Body of pancreas (tissue), 4 donors: ENCODE measurements around the gene ADIPOR2. TPM values are rescaled to one million over a fixed set of nuclear protein-coding genes. Genes with fewer than 3 reads are reported as not detected.

Experiments
- ATAC-seq: fragments of 150-250 bp; one replicate; pipeline ENCODE4 v1.9.1; 2016
- DNase-seq, 4 donors: peaks; one replicate each; pipeline ENCODE4 v3.0.0-alpha.2; 2019
- H3K27ac ChIP-seq, 4 donors: fragments of 200-600 bp; sonication (generic); 1 replicate in 3 of 4; 2 replicates in 1 of 4; pipeline versions ENCODE4 v1.5.1 to v1.6.1; 2016 to 2019; ENCODE audit warnings: mild to moderate bottlenecking in 1 of 4, mixed read lengths in 1 of 4, moderate library complexity in 1 of 4
- H3K27me3 ChIP-seq, 2 donors: fragments of 200-600 bp; sonication (generic); one replicate each; pipeline ENCODE4 v1.6.0; 2016; ENCODE audit warnings: mild to moderate bottlenecking in 1 of 2
- H3K36me3 ChIP-seq, 2 donors: fragments of 200-600 bp; sonication (generic); replicated peaks in 1 of 2; 2 replicates each; pipeline ENCODE4 v1.5.1; 2016; ENCODE audit warnings: low read depth in 2 of 2; ENCODE audit not compliant: insufficient read depth in 1 of 2
- H3K4me1 ChIP-seq: fragments of 200-600 bp; sonication (generic); one replicate; pipeline ENCODE4 v1.6.0; 2016
- H3K4me3 ChIP-seq, 2 donors: fragments of 200-600 bp; sonication (generic); 1 replicate in 1 of 2; 2 replicates in 1 of 2; pipeline ENCODE4 v1.5.1; 2016 to 2019
- H3K9me3 ChIP-seq, 3 donors: fragments of 200-600 bp; sonication (generic); 1 replicate in 2 of 3; 2 replicates in 1 of 3; pipeline ENCODE4 v1.5.1; 2016
- POLR2A ChIP-seq, 3 donors: fragments of 450-650 bp; IDR thresholded peaks; one replicate each; pipeline ENCODE4 v1.6.1; 2016; ENCODE audit warnings: antibody characterized with exemption in 3 of 3, mild to moderate bottlenecking in 2 of 3
- WGBS, 2 donors: methylation state at CpG; one replicate each; pipeline ENCODE4 v1.1.5; 2017; 5-methylcytosine and 5-hydroxymethylcytosine counted together
- intact Hi-C: fragments of 100-400 bp; cut with DNase I; formaldehyde crosslinking; loops from one replicate; pipeline ENCODE4 v1.15.1; 2023
- total RNA-seq, 2 donors: library from RNA; depleted of rRNA; stranded (reverse); fragments of >200 nt; gene quantifications; one replicate each; pipeline ENCODE4 v1.1.0, GENCODE V29; 2016
- TF ChIP-seq, protein P1 (sequence below), 7 experiments: fragments of 450-650 bp in 4 of 7; fragments of 200-600 bp in 3 of 7; sonication (generic) in 3 of 7; IDR thresholded peaks; one replicate each; pipeline ENCODE4 v1.5.1; 2016 to 2019; ENCODE audit warnings: antibody characterized with exemption in 7 of 7

ADIPOR2 gene
- total RNA-seq, 2 donors from 2014 or later: 16.8 to 20.5 TPM

DNA sequence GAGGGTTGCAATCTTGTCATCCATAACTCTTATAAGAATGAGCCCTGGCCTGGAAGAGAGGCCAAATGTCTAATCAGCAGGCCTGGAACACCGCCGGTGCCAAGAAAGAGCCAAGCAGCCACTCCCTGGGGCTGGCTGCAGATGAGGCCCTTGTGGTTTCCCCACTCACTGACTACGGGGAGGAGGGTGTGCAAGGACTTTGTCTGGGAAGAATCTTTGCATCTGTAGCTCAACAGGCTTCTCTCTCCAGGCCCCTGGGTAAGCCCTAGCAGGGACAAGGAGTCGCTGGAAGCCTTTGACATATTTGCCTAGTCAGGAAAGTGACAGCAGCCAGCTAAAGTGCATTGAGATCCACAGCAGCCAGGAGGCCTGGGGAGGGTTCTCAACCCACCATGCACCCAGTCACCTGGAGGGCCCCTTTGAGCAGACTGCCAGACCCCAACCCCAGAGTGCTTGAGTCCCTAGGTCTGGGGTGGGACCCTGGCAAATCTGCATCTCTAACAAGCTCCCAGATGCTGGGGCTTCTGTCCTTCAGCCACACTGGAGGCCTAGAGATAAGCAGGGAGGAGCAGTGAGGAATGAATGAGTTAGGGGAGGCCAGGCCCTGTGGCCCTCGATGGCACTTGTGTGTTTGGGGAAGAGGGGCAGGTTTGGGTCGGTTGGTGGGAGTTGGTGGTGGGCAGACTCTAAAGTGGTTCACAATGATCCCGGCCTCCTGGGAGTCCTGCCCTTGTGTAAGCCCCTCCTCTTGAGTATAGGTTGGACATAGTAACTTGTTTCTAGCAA, 115.6 kb downstream of the ADIPOR2 start:
- H3K4me1 ChIP-seq: no peaks in the 10 kb centered on the region
- intact Hi-C loops: loop anchor here (5.0 to 10.0 kb wide), 2 partner anchors 126 to 228 kb away; no protein-coding TSS in a partner anchor
- DNase-seq: no peak

DNA sequence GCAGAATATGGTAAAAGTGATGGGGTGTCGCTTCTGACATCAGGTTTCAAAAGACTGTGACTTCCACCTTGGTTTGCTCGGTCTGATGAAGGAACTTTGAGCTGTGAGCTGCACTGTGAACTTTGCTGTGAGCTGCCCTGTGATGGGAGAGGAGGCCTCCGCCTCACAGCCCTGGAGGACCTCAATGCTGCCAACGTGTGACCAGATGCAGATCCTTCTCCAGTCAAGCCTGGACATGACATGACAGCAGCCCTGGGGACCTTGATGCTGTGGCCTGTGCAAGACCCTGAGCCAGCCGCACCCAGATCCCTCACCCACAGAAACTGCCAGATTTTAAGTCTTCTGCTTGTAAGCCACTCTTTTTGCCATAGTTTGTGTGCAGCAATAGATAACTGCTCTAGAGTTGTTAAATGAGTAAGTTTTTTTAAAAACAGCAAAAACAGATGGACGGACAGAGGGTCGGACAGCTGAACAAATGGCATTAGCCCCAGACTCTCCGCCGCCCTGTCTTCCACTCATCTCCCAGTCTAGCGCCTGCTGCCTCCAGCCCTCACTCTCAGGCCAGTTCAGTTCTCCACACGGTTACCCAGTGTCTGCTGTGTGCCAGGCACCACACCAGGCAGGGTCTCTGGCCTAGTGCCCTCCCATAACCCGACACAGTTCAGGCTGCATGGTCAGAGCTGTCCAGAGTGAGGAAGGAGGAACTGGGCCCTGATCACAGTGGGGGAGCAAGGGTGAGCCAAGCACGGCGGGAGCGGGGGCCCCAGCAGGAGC, 116.4 kb downstream of the ADIPOR2 start:
- no peaks in the 10 kb centered on the region for H3K9me3 ChIP-seq
- 77 to 86% methylated on average over 15 of the region's 15 CpGs for WGBS, 2 donors
- no peak overlapping the region for H3K4me3 ChIP-seq
- H3K27me3 ChIP-seq: no peaks in the 10 kb centered on the region
- H3K27ac ChIP-seq: no peak overlapping the region
- no peaks in the 10 kb centered on the region for H3K4me1 ChIP-seq
- intact Hi-C loops: loop anchor here (5.0 to 10.0 kb wide), 2 partner anchors 125 to 228 kb away; no protein-coding TSS in a partner anchor
- ATAC-seq (no peak), DNase-seq (no peak)
- TF ChIP-seq POLR2A (IDR thresholded peaks at IDR 0.05): no peak
- TF ChIP-seq, protein P1, sequence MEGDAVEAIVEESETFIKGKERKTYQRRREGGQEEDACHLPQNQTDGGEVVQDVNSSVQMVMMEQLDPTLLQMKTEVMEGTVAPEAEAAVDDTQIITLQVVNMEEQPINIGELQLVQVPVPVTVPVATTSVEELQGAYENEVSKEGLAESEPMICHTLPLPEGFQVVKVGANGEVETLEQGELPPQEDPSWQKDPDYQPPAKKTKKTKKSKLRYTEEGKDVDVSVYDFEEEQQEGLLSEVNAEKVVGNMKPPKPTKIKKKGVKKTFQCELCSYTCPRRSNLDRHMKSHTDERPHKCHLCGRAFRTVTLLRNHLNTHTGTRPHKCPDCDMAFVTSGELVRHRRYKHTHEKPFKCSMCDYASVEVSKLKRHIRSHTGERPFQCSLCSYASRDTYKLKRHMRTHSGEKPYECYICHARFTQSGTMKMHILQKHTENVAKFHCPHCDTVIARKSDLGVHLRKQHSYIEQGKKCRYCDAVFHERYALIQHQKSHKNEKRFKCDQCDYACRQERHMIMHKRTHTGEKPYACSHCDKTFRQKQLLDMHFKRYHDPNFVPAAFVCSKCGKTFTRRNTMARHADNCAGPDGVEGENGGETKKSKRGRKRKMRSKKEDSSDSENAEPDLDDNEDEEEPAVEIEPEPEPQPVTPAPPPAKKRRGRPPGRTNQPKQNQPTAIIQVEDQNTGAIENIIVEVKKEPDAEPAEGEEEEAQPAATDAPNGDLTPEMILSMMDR (IDR thresholded peaks at IDR 0.05): no peak
- H3K36me3 ChIP-seq: no peaks in the 10 kb centered on the region

More for the DNA sequence above, 115.6 kb downstream of the ADIPOR2 start:
- H3K4me3 ChIP-seq: no peak overlapping the region
- H3K27ac ChIP-seq: no peak overlapping the region
- TF ChIP-seq, protein P1 (IDR thresholded peaks at IDR 0.05): no peak
- TF ChIP-seq POLR2A (IDR thresholded peaks at IDR 0.05): no peak
- no peaks in the 10 kb centered on the region for H3K9me3 ChIP-seq
- no peaks in the 10 kb centered on the region for H3K36me3 ChIP-seq
- H3K27me3 ChIP-seq: no peaks in the 10 kb centered on the region
- WGBS, 2 donors: 39 to 61% methylated on average over 5 to 7 of the region's 7 CpGs
- ATAC-seq: no peak

DNA sequence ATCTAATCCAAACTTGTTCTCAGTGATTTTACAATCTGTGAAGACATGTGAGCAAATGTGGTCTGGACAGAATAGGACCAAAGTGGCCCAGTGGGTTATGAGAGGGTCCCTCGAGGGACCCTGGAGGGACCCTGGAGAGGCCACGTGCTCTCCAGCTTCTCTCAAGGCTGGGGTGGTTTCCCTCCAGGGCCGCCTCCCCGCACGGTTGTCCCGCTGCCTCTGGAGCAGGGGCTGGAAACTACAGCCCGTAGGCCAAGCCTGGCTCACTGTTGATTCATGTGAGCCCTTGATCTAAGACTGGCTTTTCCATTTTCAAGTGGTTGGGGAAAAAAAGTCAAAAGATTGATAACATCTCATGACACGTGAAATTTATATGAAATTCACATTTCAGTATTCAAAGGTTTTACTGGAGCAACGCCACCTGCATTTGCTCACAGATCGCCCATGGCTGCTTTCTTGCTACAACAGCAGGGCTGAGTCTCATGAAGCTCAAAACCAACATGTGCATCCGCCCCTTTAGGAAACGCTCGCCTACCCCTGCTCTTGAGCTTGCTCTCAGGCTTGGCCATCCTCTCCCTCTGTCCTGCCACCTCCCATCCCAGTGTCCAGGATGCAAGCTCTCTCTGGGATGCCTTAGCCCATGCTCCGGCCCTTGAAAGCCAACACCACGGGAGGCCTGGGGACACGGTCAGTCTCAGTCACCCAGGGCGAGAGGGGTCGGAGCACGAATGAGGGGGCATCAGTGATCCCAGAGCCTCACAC, 117.3 kb downstream of the ADIPOR2 start:
- Histone ChIP-seq H3K4me3 (no peak overlapping the region), H3K27me3 (no peaks in the 10 kb centered on the region), H3K36me3 (no peaks in the 10 kb centered on the region), H3K9me3 (no peaks in the 10 kb centered on the region), H3K4me1 (no peaks in the 10 kb centered on the region), H3K27ac (no peak overlapping the region)
- WGBS, 2 donors: 77 to 79% methylated on average over 19 of the region's 19 CpGs
- ATAC-seq (no peak), DNase-seq (no peak)
- TF ChIP-seq POLR2A (IDR thresholded peaks at IDR 0.05): no peak
- TF ChIP-seq, protein P1 (IDR thresholded peaks at IDR 0.05): no peak
- intact Hi-C loops: loop anchor here (5.0 to 10.0 kb wide), 2 partner anchors 124 to 227 kb away; no protein-coding TSS in a partner anchor

DNA sequence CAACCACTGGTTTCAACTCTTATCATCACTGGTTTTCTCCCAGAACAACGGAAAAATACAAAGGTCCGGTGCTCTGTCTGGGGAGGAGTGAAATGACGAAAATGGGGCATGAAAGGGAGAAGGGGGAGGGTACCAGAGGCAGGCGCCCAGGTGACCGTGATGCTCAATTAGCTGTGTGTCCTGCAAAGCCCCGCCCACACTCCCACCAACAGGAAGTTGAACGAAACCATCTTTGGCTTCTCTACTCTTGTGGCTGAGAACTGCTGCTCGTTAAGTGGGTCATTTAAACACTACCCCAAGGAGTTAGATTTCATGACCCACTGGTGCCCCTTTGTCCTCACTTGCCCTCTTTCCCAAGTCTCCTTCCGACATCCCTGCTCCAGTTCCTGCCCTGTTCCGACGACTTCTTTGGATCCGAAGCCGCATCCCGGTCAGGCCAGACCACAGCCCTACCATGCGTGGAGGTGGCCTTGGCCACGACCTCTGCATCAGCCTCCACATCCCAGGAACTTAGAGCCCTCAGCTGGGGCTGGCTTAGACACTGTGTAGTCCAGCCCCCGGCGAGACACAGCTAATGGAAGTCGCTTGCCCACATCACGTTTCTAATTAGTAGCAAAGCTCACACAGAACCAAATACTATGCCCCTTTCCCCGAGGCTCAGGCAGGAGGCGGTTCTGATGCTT, 118.1 kb downstream of the ADIPOR2 start:
- intact Hi-C loops: loop anchor here (5.0 to 10.0 kb wide), 2 partner anchors 123 to 226 kb away; no protein-coding TSS in a partner anchor
- WGBS, 2 donors: 79 to 81% methylated on average over 22 of the region's 22 CpGs

More for the DNA sequence above, 118.1 kb downstream of the ADIPOR2 start:
- H3K27me3 ChIP-seq: no peaks in the 10 kb centered on the region
- H3K4me1 ChIP-seq: no peaks in the 10 kb centered on the region
- H3K9me3 ChIP-seq: no peaks in the 10 kb centered on the region
- H3K27ac ChIP-seq: no peak overlapping the region
- H3K36me3 ChIP-seq: no peaks in the 10 kb centered on the region
- H3K4me3 ChIP-seq: no peak overlapping the region
- TF ChIP-seq POLR2A (IDR thresholded peaks at IDR 0.05): no peak
- TF ChIP-seq, protein P1 (IDR thresholded peaks at IDR 0.05): no peak
- no peak for ATAC-seq
- no peak for DNase-seq
